ENCODE results near the gene CHCHD3. TPM values are rescaled to one million over a fixed set of nuclear protein-coding genes. Genes with fewer than 3 reads are reported as not detected.
A peak's percentile ranks its signal among the peaks of the same experiment; 100 is the strongest.

Gene CHCHD3
- total RNA-seq, 4 donors from 2014 or later, result 40.6 to 66.6 (median 48.1) TPM

DNA sequence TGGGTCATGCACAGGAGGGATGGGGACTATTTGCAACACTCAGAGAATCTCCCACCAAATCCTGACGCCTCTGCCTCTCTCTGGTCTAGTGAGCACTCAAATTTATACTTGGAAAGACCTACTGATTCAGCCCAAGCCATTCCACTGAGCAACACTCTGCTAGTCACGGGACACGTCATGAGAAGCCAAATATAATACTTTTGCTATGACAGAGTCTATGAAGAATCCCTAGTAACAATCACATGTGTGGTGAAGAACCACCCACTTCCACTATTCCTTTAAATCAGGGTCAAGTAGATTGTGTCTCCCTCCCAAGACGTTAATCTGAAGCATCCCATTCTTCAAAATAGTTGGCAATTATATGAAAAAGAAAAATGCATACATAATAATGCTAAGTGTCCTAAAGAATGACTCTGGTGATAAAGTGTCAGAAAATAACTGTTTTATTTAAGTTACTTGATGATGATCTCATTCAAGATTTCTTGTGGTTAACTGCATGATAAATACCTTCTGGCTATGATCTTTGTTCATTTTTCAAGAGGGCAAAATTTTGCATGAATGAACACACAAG is 28.5 kb downstream of the CHCHD3 start:
- TF ChIP-seq EP300 (IDR thresholded peaks at IDR 0.05) (peak in 1 of 2 donors; percentile 35), POLR2A (IDR thresholded peaks at IDR 0.05) (no peak)
- DNase-seq (ENCODE audit: low spot score in 2 of 2), result peak in 1 of 2 donors; percentile 27
- WGBS, 2 donors, result 39 to 46% methylated on average over 4 of the region's 4 CpGs
- Histone ChIP-seq H3K36me3 (no peaks in the 10 kb centered on the region), H3K27ac (peak overlapping the region in 2 of 4 donors; percentile 28 to 52), H3K4me3 (no peak overlapping the region), H3K4me1 (peaks cover 0 to 60% (median 18%) of the 10 kb centered on the region in 4 donors), H3K9me3 (no peaks in the 10 kb centered on the region), H3K27me3 (no peaks in the 10 kb centered on the region)

DNA sequence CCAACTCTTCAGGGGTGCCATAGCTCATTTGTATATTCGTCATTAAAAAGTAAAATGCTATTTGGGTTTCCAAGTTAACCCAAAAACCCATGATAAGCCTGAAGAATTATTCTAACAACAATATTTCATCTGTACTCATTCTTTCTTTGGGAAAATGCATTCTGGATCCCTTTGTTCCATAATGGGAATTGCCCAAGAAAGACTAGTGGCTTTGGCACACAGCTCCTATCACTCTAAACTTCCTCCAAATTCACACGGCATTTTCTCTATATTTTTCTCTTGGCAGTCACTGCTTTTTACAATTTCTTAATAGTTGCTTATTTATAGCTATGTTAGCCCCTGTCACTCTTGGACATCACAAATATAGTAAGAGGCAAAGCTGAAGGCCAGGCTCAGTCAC is 29.1 kb downstream of the CHCHD3 start:
- peak overlapping the region in 1 of 4 donors; percentile 52 for H3K27ac ChIP-seq
- TF ChIP-seq, protein P1, sequence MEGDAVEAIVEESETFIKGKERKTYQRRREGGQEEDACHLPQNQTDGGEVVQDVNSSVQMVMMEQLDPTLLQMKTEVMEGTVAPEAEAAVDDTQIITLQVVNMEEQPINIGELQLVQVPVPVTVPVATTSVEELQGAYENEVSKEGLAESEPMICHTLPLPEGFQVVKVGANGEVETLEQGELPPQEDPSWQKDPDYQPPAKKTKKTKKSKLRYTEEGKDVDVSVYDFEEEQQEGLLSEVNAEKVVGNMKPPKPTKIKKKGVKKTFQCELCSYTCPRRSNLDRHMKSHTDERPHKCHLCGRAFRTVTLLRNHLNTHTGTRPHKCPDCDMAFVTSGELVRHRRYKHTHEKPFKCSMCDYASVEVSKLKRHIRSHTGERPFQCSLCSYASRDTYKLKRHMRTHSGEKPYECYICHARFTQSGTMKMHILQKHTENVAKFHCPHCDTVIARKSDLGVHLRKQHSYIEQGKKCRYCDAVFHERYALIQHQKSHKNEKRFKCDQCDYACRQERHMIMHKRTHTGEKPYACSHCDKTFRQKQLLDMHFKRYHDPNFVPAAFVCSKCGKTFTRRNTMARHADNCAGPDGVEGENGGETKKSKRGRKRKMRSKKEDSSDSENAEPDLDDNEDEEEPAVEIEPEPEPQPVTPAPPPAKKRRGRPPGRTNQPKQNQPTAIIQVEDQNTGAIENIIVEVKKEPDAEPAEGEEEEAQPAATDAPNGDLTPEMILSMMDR (IDR thresholded peaks at IDR 0.05), result no peak
- no peak for TF ChIP-seq POLR2A (IDR thresholded peaks at IDR 0.05)
- TF ChIP-seq EP300 (IDR thresholded peaks at IDR 0.05), result no peak
- peaks cover 0 to 60% (median 18%) of the 10 kb centered on the region in 4 donors for H3K4me1 ChIP-seq
- H3K27me3 ChIP-seq, result no peaks in the 10 kb centered on the region
- DNase-seq (ENCODE audit: low spot score in 2 of 2), result no peak
- no peaks in the 10 kb centered on the region for H3K36me3 ChIP-seq
- H3K9me3 ChIP-seq, result no peaks in the 10 kb centered on the region
- H3K4me3 ChIP-seq, result no peak overlapping the region
- WGBS, 2 donors, result 54 to 58% methylated on average over 2 of the region's 2 CpGs

DNA sequence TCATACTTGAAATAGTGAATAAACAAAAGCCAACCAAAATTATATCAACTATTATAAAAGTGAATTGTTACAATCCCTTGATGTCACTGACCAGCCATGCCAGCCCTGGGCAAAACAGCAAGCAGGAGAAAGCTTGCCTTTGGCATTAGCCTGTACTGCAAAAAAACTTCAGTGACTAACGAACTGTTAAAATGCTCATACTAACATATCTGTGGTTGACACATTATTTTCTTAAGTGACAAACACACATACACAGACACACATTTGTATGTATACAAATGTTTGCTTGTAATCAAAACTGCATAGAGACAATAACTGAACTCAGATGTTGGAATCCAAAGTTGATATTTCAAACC is 29.5 kb downstream of the CHCHD3 start:
- no peak for DNase-seq (ENCODE audit: low spot score in 2 of 2)
- Histone ChIP-seq H3K36me3 (no peaks in the 10 kb centered on the region), H3K9me3 (no peaks in the 10 kb centered on the region), H3K4me1 (peaks cover 0 to 60% (median 18%) of the 10 kb centered on the region in 4 donors), H3K4me3 (no peak overlapping the region), H3K27ac (peak overlapping the region in 1 of 4 donors; percentile 52), H3K27me3 (no peaks in the 10 kb centered on the region)
- TF ChIP-seq POLR2A (IDR thresholded peaks at IDR 0.05) (no peak), EP300 (IDR thresholded peaks at IDR 0.05) (no peak)
- TF ChIP-seq, protein P1 (IDR thresholded peaks at IDR 0.05), result no peak
- 39 to 59% methylated on average over 1 of the region's 1 CpG for WGBS, 2 donors

DNA sequence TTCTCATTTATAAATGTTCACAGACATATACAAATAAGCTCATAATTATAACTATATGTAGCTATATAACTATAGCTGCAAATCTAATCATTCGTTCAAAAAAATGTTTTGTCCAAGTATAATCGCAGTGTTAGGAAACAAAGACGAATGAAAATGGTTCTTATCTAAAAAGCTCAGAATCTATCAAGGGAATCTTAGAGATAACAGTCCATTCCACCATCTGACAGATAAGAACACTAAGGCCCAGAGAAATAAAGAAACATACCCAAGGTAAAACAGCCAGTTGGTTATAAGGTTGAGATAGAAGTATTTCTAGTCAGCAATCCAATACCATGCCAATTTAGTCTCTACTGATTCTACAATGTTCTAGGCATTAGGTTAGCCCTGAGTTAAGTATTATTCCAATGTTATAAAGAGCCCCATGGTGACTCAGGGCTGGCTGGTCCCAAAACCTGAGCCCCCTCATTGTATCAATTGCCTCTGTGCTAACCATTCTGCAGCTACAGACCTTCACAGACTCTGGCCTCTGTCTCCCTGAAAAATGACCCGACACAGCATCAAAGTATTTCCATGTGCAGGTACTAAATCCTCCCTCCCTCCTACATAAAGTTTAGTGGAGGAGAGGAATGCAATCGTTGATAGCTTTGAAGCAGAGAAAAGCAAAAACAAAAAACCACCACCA is 30.0 kb downstream of the CHCHD3 start:
- peaks cover 0 to 1% (median 0%) of the 10 kb centered on the region in 3 donors for H3K36me3 ChIP-seq
- H3K4me1 ChIP-seq, result peaks cover 0 to 55% (median 18%) of the 10 kb centered on the region in 4 donors
- no peaks in the 10 kb centered on the region for H3K27me3 ChIP-seq
- no peak overlapping the region for H3K4me3 ChIP-seq
- peak overlapping the region in 1 of 4 donors; percentile 52 for H3K27ac ChIP-seq
- TF ChIP-seq POLR2A (IDR thresholded peaks at IDR 0.05) (no peak), EP300 (IDR thresholded peaks at IDR 0.05) (no peak)
- TF ChIP-seq, protein P1 (IDR thresholded peaks at IDR 0.05), result no peak
- no peak for DNase-seq (ENCODE audit: low spot score in 2 of 2)
- H3K9me3 ChIP-seq, result no peaks in the 10 kb centered on the region
- WGBS, 2 donors, result 75% methylated on average over 5 of the region's 5 CpGs

DNA sequence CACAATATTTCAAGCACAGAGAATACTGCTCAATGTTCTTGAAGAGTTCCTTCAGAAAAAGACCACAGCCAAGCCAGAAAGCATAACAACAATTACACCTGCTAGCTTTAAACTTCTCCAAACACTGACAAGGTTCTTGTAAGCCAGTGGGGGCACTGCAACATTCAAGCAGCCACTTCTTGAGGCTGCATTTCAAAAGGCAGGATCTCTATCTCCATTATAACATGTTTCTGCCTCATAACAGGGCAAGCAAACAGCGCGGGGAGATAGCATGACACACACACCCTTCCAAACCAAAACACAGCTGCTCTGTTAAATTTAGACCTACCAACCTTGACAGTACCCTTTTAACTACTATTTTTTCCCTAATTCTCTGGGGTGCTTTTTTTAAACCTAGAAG is 30.8 kb downstream of the CHCHD3 start:
- no peaks in the 10 kb centered on the region for H3K27me3 ChIP-seq
- no peak overlapping the region for H3K27ac ChIP-seq
- no peak for TF ChIP-seq POLR2A (IDR thresholded peaks at IDR 0.05)
- TF ChIP-seq, protein P1 (IDR thresholded peaks at IDR 0.05), result no peak
- TF ChIP-seq EP300 (IDR thresholded peaks at IDR 0.05), result no peak
- H3K9me3 ChIP-seq, result no peaks in the 10 kb centered on the region
- peaks cover 0 to 6% (median 0%) of the 10 kb centered on the region in 3 donors for H3K36me3 ChIP-seq
- peaks cover 0 to 47% (median 18%) of the 10 kb centered on the region in 4 donors for H3K4me1 ChIP-seq
- 32 to 70% methylated on average over 2 of the region's 2 CpGs for WGBS, 2 donors
- H3K4me3 ChIP-seq, result no peak overlapping the region
- DNase-seq (ENCODE audit: low spot score in 2 of 2), result no peak

Measured in tibial nerve (tissue), 4 donors.